HepG2 (cell line): Measurements from ENCODE around the gene ATRIP. TPM values are rescaled to one million over a fixed set of nuclear protein-coding genes. Genes with fewer than 3 reads are reported as not detected.

Experiments
- ATAC-seq: fragments of 200-7000 bp; cut with Tn5 transposase; 3 replicates; pipeline ENCODE4 v1.9.1; 2020; ENCODE audit warnings: mild to moderate bottlenecking, moderate library complexity
- BruUV-seq: library from RNA; stranded (reverse); fragments of 400-500 nt; replicated peaks from 2 replicates; lab custom pipeline; 2021; lab: Mats Ljungman, UMichigan
- CTCF ChIA-PET: fragments of 300-600 bp; formaldehyde crosslinking; extraction: SDS; loops from one replicate; lab custom pipeline; 2021; ENCODE audit warnings: low total read pairs, inconsistent platforms, low intra/inter-chr PET ratio; lab: Yijun Ruan, JAX
- POLR2A ChIA-PET: fragments of 350-600 bp; sonication (Branson Sonifier 250); formaldehyde crosslinking; loops from one replicate; lab custom pipeline; 2020; ENCODE audit warnings: antibody characterized with exemption, inconsistent platforms; lab: Yijun Ruan, JAX
- DNase-seq: peaks from one replicate; pipeline ENCODE4 v3.0.0-alpha.2; 2015; ENCODE audit warnings: low spot score
- FAIRE-seq: peaks from 3 replicates; lab custom pipeline; 2011; peaks lifted over from hg19 to GRCh38; lab: Jason Lieb, UNC
- H2AFZ ChIP-seq: one replicate; pipeline ENCODE4 v1.6.1; 2011; ENCODE audit warnings: low read length, inconsistent platforms
- H3K27ac ChIP-seq: fragments of 300-600 bp; 3 replicates; pipeline ENCODE4 v1.8.0; 2011; ENCODE audit warnings: mixed run types, mild to moderate bottlenecking, mixed read lengths, low read length, inconsistent platforms; ENCODE audit not compliant: insufficient read depth; ENCODE audit errors: extremely low read length
- H3K27me3 ChIP-seq, 2 experiments: fragments of 200-600 bp in 1 of 2; 2 replicates in 1 of 2; 3 replicates in 1 of 2; pipeline versions ENCODE4 v1.6.0 to v1.8.0; 2011; ENCODE audit warnings: low read length in 2 of 2, mild to moderate bottlenecking in 2 of 2, moderate library complexity in 2 of 2, inconsistent platforms in 1 of 2; ENCODE audit not compliant: insufficient read depth in 2 of 2, control insufficient read depth in 1 of 2
- H3K36me3 ChIP-seq, 2 experiments: fragments of 200-600 bp in 1 of 2; replicated peaks in 1 of 2; 2 replicates in 1 of 2; 3 replicates in 1 of 2; pipeline versions ENCODE4 v1.5.1 to v1.8.0; 2011; ENCODE audit warnings: low read length in 2 of 2, inconsistent platforms in 1 of 2; ENCODE audit not compliant: insufficient read depth in 2 of 2, control insufficient read depth in 1 of 2
- H3K4me1 ChIP-seq: 2 replicates; pipeline ENCODE4 v1.5.1; 2012; ENCODE audit warnings: low read length, inconsistent platforms; ENCODE audit not compliant: insufficient read depth
- H3K4me2 ChIP-seq: 2 replicates; pipeline ENCODE4 v1.6.0; 2011; ENCODE audit warnings: low read depth, low read length, inconsistent platforms
- H3K4me3 ChIP-seq, 3 experiments: fragments of 200-600 bp in 1 of 3; sonication (generic), shearing (Covaris generic) in 1 of 3; replicated peaks in 1 of 3; 2 replicates each; pipeline ENCODE4 v1.5.1; 2011 to 2016; ENCODE audit warnings: low read length in 3 of 3, inconsistent platforms in 2 of 3, low read depth in 2 of 3, mild to moderate bottlenecking in 2 of 3, control low read depth in 1 of 3, mixed read lengths in 1 of 3; ENCODE audit not compliant: insufficient read depth in 1 of 3
- H3K79me2 ChIP-seq: one replicate; pipeline ENCODE4 v1.6.1; 2011; ENCODE audit warnings: low read length, inconsistent platforms; ENCODE audit not compliant: insufficient read depth
- H3K9ac ChIP-seq: 2 replicates; pipeline ENCODE4 v1.6.0; 2011; ENCODE audit warnings: mild to moderate bottlenecking, low read depth, low read length, inconsistent platforms; ENCODE audit not compliant: insufficient read depth
- H3K9me3 ChIP-seq: 2 replicates; pipeline ENCODE4 v1.5.1; 2012; ENCODE audit warnings: mild to moderate bottlenecking, low read length
- H4K20me1 ChIP-seq: 2 replicates; pipeline ENCODE4 v1.6.0; 2011; ENCODE audit warnings: inconsistent platforms, mild to moderate bottlenecking, low read length, moderate library complexity; ENCODE audit not compliant: insufficient read depth
- CTCF ChIP-seq: sonication (generic); formaldehyde crosslinking; IDR thresholded peaks from 2 replicates; pipeline ENCODE4 v1.5.0; 2020; ENCODE audit warnings: mild to moderate bottlenecking, missing genetic modification reagents, moderate library complexity
- HNF4A ChIP-seq: sonication (generic); formaldehyde crosslinking; IDR thresholded peaks from 2 replicates; pipeline ENCODE4 v1.4.0; 2020; ENCODE audit warnings: missing genetic modification reagents
- PAXIP1 ChIP-seq: sonication (generic); formaldehyde crosslinking; conservative IDR thresholded peaks from 2 replicates; pipeline ENCODE4 v1.4.0; 2020; ENCODE audit warnings: mild to moderate bottlenecking, missing genetic modification reagents, moderate library complexity
- SALL1 ChIP-seq: sonication (generic); formaldehyde crosslinking; IDR thresholded peaks from 2 replicates; pipeline ENCODE4 v1.8.0; 2022; ENCODE audit warnings: mild to moderate bottlenecking, missing genetic modification reagents
- ZBTB38 ChIP-seq: sonication (generic); formaldehyde crosslinking; IDR thresholded peaks from 2 replicates; pipeline ENCODE4 v1.5.1; 2020; ENCODE audit warnings: mild to moderate bottlenecking, missing genetic modification reagents
- ZFX ChIP-seq: sonication (generic); formaldehyde crosslinking; IDR thresholded peaks from 2 replicates; pipeline ENCODE4 v1.4.0; 2020; ENCODE audit warnings: mild to moderate bottlenecking, low read depth, missing genetic modification reagents, moderate library complexity
- ZFY ChIP-seq: sonication (generic); formaldehyde crosslinking; IDR thresholded peaks from 2 replicates; pipeline ENCODE4 v1.4.0; 2020; ENCODE audit warnings: missing genetic modification reagents
- ZNF687 ChIP-seq: sonication (generic); formaldehyde crosslinking; IDR thresholded peaks from 2 replicates; pipeline ENCODE4 v1.5.1; 2020; ENCODE audit warnings: mild to moderate bottlenecking, missing genetic modification reagents, moderate library complexity
- WGBS: methylation state at CpG from one replicate; pipeline ENCODE4 v1.1.6; 2017; ENCODE audit warnings: low lambda C conversion rate; 5-methylcytosine and 5-hydroxymethylcytosine counted together
- in situ Hi-C: cut with HindIII; loops from 2 replicates; pipeline ENCODE4 v1.10.0; 2017; ENCODE audit warnings: low pct_unique_long_range_greater_than_20kb; ENCODE audit not compliant: extremely low pct_ligation_motif_present
- intact Hi-C: fragments of 100-400 bp; cut with micrococcal nuclease; formaldehyde crosslinking; loops from one replicate; pipeline ENCODE4 v1.10.0; 2022; ENCODE audit not compliant: unreplicated experiment
- polyA plus RNA-seq, 8 experiments: library from polyadenylated mRNA; depleted of rRNA in 3 of 8; stranded (reverse) in 7 of 8; unstranded in 1 of 8; fragments of >200 nt; fragmentation: Illumina TruSeq in 4 of 8; extraction: Trizol in 4 of 8; gene quantifications; 2 replicates each; pipeline versions ENCODE4 v1.2.1 to v1.2.3, GENCODE V29; 2011 to 2016; ENCODE audit warnings: low read depth in 4 of 8, missing spikeins in 1 of 8, mixed read lengths in 1 of 8; ENCODE audit not compliant: insufficient read depth in 1 of 8
- total RNA-seq, 5 experiments: library from RNA; depleted of rRNA; stranded (reverse); fragments of >200 nt; fragmentation: Illumina TruSeq; extraction: Trizol; gene quantifications; 2 replicates each; pipeline ENCODE4 v1.2.3, GENCODE V29; 2016; ENCODE audit warnings: low read depth in 1 of 5
- TF ChIP-seq, protein P1 (sequence below): sonication (generic); formaldehyde crosslinking; IDR thresholded peaks from 2 replicates; pipeline ENCODE4 v1.4.0; 2020; ENCODE audit warnings: missing genetic modification reagents, mild to moderate bottlenecking, borderline replicate concordance

ATRIP gene
- total and polyA plus RNA-seq, 2 of the 13 experiments (the other 11 are each of a cell fraction or from before 2014, with no cell fraction given), result 5.1 to 12.5 TPM

- Histone ChIP-seq H3K4me2 (peak overlapping the region; percentile 29; the same call in 1 of the 2 replicates), H3K27ac (peak overlapping the region; percentile 36), H3K27me3 (no peaks in the 10 kb centered on the region), H3K9ac (peak overlapping the region; percentile 1; the same call in 1 of the 2 replicates), H3K36me3 (no peaks in the 10 kb centered on the region), H3K9me3 (no peaks in the 10 kb centered on the region), H3K4me3 (no peak overlapping the region), H4K20me1 (no peaks in the 10 kb centered on the region), H3K79me2 (no peaks in the 10 kb centered on the region), H2AFZ (no peak overlapping the region), H3K4me1 (peaks cover 41% of the 10 kb centered on the region)
- in situ Hi-C loops, result no loop called here
- no TSS peak for BruUV-seq
- intact Hi-C loops, result no loop called here
- 91% methylated on average over 8 of the region's 19 CpGs for WGBS
- DNase-seq, result peak; percentile 23
- peak; percentile 71 for ATAC-seq
- no peak for FAIRE-seq
- POLR2A ChIA-PET, result no interaction called here
- CTCF ChIA-PET, result no interaction called here
- TF ChIP-seq PAXIP1 (CRISPR knock-in tag), result 0 out of 2 replicates have a peak, but pooled peaks have one; percentile 26
- TF ChIP-seq, protein P1, sequence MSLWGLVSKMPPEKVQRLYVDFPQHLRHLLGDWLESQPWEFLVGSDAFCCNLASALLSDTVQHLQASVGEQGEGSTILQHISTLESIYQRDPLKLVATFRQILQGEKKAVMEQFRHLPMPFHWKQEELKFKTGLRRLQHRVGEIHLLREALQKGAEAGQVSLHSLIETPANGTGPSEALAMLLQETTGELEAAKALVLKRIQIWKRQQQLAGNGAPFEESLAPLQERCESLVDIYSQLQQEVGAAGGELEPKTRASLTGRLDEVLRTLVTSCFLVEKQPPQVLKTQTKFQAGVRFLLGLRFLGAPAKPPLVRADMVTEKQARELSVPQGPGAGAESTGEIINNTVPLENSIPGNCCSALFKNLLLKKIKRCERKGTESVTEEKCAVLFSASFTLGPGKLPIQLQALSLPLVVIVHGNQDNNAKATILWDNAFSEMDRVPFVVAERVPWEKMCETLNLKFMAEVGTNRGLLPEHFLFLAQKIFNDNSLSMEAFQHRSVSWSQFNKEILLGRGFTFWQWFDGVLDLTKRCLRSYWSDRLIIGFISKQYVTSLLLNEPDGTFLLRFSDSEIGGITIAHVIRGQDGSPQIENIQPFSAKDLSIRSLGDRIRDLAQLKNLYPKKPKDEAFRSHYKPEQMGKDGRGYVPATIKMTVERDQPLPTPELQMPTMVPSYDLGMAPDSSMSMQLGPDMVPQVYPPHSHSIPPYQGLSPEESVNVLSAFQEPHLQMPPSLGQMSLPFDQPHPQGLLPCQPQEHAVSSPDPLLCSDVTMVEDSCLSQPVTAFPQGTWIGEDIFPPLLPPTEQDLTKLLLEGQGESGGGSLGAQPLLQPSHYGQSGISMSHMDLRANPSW (CRISPR knock-in tag), result no peak
- peak; percentile 29; the same call in 1 of the 2 replicates for TF ChIP-seq HNF4A (CRISPR knock-in tag)
- TF ChIP-seq SALL1, result peak; percentile 11; the same call in 1 of the 2 replicates
- peak; percentile 45; the same call in 1 of the 2 replicates for TF ChIP-seq ZBTB38 (CRISPR knock-in tag)
- 0 out of 2 replicates have a peak, but pooled peaks have one; percentile 5 for TF ChIP-seq ZFY (CRISPR knock-in tag)
- no peak; the same call in 1 of the 2 replicates for TF ChIP-seq ZFX (CRISPR knock-in tag)
- 0 out of 2 replicates have a peak, but pooled peaks have one; percentile 3 for TF ChIP-seq CTCF (CRISPR knock-in tag)
- peak; percentile 72 for TF ChIP-seq ZNF687 (CRISPR knock-in tag)
Observed at GRCh38 chr3:48478626-48479555, 32.4 kb downstream of the ATRIP start.
